MM.1S (cell line): ENCODE data around the gene IFITM1.
"Not testable (repeated sequence)": the region's sequence is repeated elsewhere in the genome, so short reads cannot be mapped to it uniquely, and the experiment has no call there.

Experiments used
- DNase-seq: peaks from one replicate; pipeline ENCODE4 v3.0.0-alpha.2; 2015
- H2AFZ ChIP-seq: fragments of 300-600 bp; sonication (generic); 2 replicates; pipeline ENCODE4 v1.6.0; 2016; ENCODE audit warnings: antibody characterized with exemption, low read length
- H3F3A ChIP-seq: fragments of 300-600 bp; sonication (generic); 2 replicates; pipeline ENCODE4 v1.6.1; 2016; ENCODE audit warnings: mild to moderate bottlenecking, antibody characterized with exemption, low read length, moderate library complexity, mixed read lengths; ENCODE audit not compliant: insufficient read depth
- H3K27ac ChIP-seq: fragments of 300-600 bp; sonication (generic); 2 replicates; pipeline ENCODE4 v1.5.1; 2016; ENCODE audit warnings: mild to moderate bottlenecking, low read length
- H3K27me3 ChIP-seq: fragments of 300-600 bp; sonication (generic); replicated peaks from 2 replicates; pipeline ENCODE4 v1.6.0; 2016; ENCODE audit warnings: low read length; ENCODE audit not compliant: insufficient read depth
- H3K36me3 ChIP-seq: fragments of 300-600 bp; sonication (generic); replicated peaks from 2 replicates; pipeline ENCODE4 v1.6.1; 2016; ENCODE audit warnings: mild to moderate bottlenecking, low read length, mixed read lengths; ENCODE audit not compliant: insufficient read depth
- H3K4me1 ChIP-seq: fragments of 300-600 bp; sonication (generic); 2 replicates; pipeline ENCODE4 v1.6.1; 2016; ENCODE audit warnings: low read length, mixed read lengths
- H3K4me2 ChIP-seq: fragments of 300-600 bp; sonication (generic); 2 replicates; pipeline ENCODE4 v1.6.0; 2016; ENCODE audit warnings: low read depth, low read length
- H3K4me3 ChIP-seq: fragments of 300-600 bp; sonication (generic); 2 replicates; pipeline ENCODE4 v1.5.1; 2016; ENCODE audit warnings: low read length, mixed read lengths
- H3K79me2 ChIP-seq: fragments of 300-600 bp; sonication (generic); 2 replicates; pipeline ENCODE4 v1.6.1; 2016; ENCODE audit warnings: mixed run types, low read length, mixed read lengths
- H3K9ac ChIP-seq: fragments of 300-600 bp; sonication (generic); 2 replicates; pipeline ENCODE4 v1.6.1; 2016; ENCODE audit warnings: low read length, mixed read lengths
- H3K9me2 ChIP-seq: fragments of 300-600 bp; sonication (generic); replicated peaks from 2 replicates; pipeline ENCODE4 v1.6.1; 2016; ENCODE audit warnings: mild to moderate bottlenecking, low read length, mixed read lengths; ENCODE audit not compliant: insufficient read depth
- H3K9me3 ChIP-seq: fragments of 300-600 bp; sonication (generic); replicated peaks from 2 replicates; pipeline ENCODE4 v1.6.1; 2016; ENCODE audit warnings: mild to moderate bottlenecking, low read length, mixed read lengths; ENCODE audit not compliant: insufficient read depth
- H4K20me1 ChIP-seq: fragments of 300-600 bp; sonication (generic); 2 replicates; pipeline ENCODE4 v1.6.1; 2016; ENCODE audit warnings: mild to moderate bottlenecking, low read length, moderate library complexity, mixed read lengths; ENCODE audit not compliant: insufficient read depth
- CTCF ChIP-seq: fragments of 300-600 bp; sonication (generic); IDR thresholded peaks from 2 replicates; pipeline ENCODE4 v1.5.1; 2016; ENCODE audit warnings: antibody characterized with exemption, low read length, mixed read lengths
- EZH2 ChIP-seq: fragments of 300-600 bp; sonication (generic); optimal IDR thresholded peaks from 2 replicates; pipeline ENCODE3; 2017; ENCODE audit warnings: low read depth, mild to moderate bottlenecking, antibody characterized with exemption, low read length, mixed read lengths
- EZH2phosphoT487 ChIP-seq: fragments of 300-600 bp; sonication (generic); IDR thresholded peaks from 2 replicates; pipeline ENCODE4 v1.6.1; 2018; ENCODE audit warnings: antibody characterized with exemption, low read length

The IFITM1 gene

GRCh38 chr11:342328-342727 lies 28.5 kb downstream of the IFITM1 start:
- no peaks in the 10 kb centered on the region for H3K4me1 ChIP-seq
- H3K27ac ChIP-seq: no peak overlapping the region
- H3F3A ChIP-seq: no peaks in the 10 kb centered on the region
- no peak overlapping the region for H3K4me3 ChIP-seq
- H3K36me3 ChIP-seq: no peaks in the 10 kb centered on the region
- H3K79me2 ChIP-seq: no peaks in the 10 kb centered on the region
- TF ChIP-seq EZH2 (no peak), EZH2phosphoT487 (no peak), CTCF (no peak)
- H3K9me2 ChIP-seq: no peaks in the 10 kb centered on the region
- H2AFZ ChIP-seq: no peak overlapping the region
- no peak overlapping the region for H3K9ac ChIP-seq
- DNase-seq: no peak
- H3K4me2 ChIP-seq: no peak overlapping the region
- H3K27me3 ChIP-seq: peaks cover 89% of the 10 kb centered on the region
- H4K20me1 ChIP-seq: no peaks in the 10 kb centered on the region; the same call in 1 of the 2 replicates
- H3K9me3 ChIP-seq: no peaks in the 10 kb centered on the region

- peaks cover 85% of the 10 kb centered on the region for H3K27me3 ChIP-seq
Observed at GRCh38 chr11:344836-345578, 31.2 kb downstream of the IFITM1 start.

GRCh38 chr11:346529-346928 lies 32.7 kb downstream of the IFITM1 start:
- Histone ChIP-seq H3K4me2 (no peak overlapping the region), H3K4me3 (no peak overlapping the region), H2AFZ (no peak overlapping the region), H3F3A (peaks cover 12% of the 10 kb centered on the region), H3K9me3 (no peaks in the 10 kb centered on the region), H3K9me2 (no peaks in the 10 kb centered on the region), H3K27me3 (peaks cover 75% of the 10 kb centered on the region), H3K27ac (no peak overlapping the region), H3K9ac (no peak overlapping the region), H3K36me3 (no peaks in the 10 kb centered on the region), H3K79me2 (no peaks in the 10 kb centered on the region), H4K20me1 (no peaks in the 10 kb centered on the region), H3K4me1 (peaks cover 17% of the 10 kb centered on the region)
- TF ChIP-seq EZH2: no peak
- no peak for TF ChIP-seq CTCF
- TF ChIP-seq EZH2phosphoT487: no peak
- no peak for DNase-seq

More at GRCh38 chr11:344836-345578, 31.2 kb downstream of the IFITM1 start:
- Histone ChIP-seq H3K4me3 (no peak overlapping the region), H3K4me1 (peaks cover 1% of the 10 kb centered on the region), H3K27ac (no peak overlapping the region), H4K20me1 (no peaks in the 10 kb centered on the region; the same call in 1 of the 2 replicates), H3K9ac (no peak overlapping the region), H3K9me2 (no peaks in the 10 kb centered on the region), H2AFZ (no peak overlapping the region), H3K9me3 (no peaks in the 10 kb centered on the region), H3F3A (no peaks in the 10 kb centered on the region), H3K79me2 (no peaks in the 10 kb centered on the region), H3K4me2 (no peak overlapping the region), H3K36me3 (no peaks in the 10 kb centered on the region)
- TF ChIP-seq EZH2phosphoT487: no peak
- TF ChIP-seq EZH2: no peak
- no peak for TF ChIP-seq CTCF
- no peak for DNase-seq

- H3K9me3 ChIP-seq, H3K36me3 ChIP-seq, H3K4me2 ChIP-seq, H4K20me1 ChIP-seq, H3K4me3 ChIP-seq, H3K27ac ChIP-seq, DNase-seq, H3K9me2 ChIP-seq, H3K9ac ChIP-seq, H2AFZ ChIP-seq, H3K79me2 ChIP-seq: not testable (repeated sequence)
- Histone ChIP-seq H3F3A (peaks cover 12% of the 10 kb centered on the region), H3K27me3 (peaks cover 76% of the 10 kb centered on the region), H3K4me1 (peaks cover 17% of the 10 kb centered on the region)
Observed at GRCh38 chr11:349270-349954, 35.6 kb downstream of the IFITM1 start.

- not testable (repeated sequence) for H3K79me2 ChIP-seq, H3K36me3 ChIP-seq, DNase-seq, H3K9me2 ChIP-seq, H4K20me1 ChIP-seq, H3K9ac ChIP-seq, H3K4me3 ChIP-seq, H3K27ac ChIP-seq, H2AFZ ChIP-seq, H3K9me3 ChIP-seq
- Histone ChIP-seq H3K4me2 (peak overlapping the region; percentile 67), H3F3A (peaks cover 12% of the 10 kb centered on the region), H3K4me1 (peaks cover 17% of the 10 kb centered on the region), H3K27me3 (peaks cover 74% of the 10 kb centered on the region)
Observed at GRCh38 chr11:350033-350722, 36.3 kb downstream of the IFITM1 start.
